Measurements from ENCODE around the gene MATCAP1. TPM values are rescaled to one million over a fixed set of nuclear protein-coding genes. Genes with fewer than 3 reads are reported as not detected.

The MATCAP1 gene
- total and polyA plus RNA-seq, 4 donors: 1.5 to 4.8 (median 3.2) TPM

DNA sequence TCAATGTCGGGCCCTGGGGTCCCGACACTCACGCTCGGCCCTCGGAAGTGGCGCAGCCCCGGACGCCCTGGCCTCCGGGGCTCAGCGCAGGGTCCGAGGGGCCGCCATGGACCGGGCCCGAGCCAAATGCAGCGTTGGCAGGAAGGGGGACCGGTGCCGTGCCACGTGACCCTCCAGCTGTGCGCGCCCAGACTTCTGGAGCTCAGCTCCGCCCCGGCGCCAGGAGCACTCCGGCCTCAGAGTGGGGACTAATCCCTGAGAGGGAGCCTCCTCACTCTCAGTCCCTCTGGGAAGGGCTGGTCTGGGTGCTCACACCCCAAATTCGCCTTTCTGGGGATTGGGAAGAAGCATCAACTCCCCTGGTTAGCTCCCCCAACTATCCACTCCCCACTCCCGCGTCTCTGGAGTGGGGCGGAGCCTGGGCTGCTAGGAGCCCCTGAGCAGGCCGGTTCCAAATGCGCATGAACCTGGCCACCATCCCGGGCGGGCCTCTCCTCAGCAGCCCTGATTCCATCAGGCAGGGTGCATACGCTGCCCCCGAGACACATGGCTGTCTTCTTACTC lies 32.8 kb downstream of the MATCAP1 start, which contains the start of gene B3GNT9 (continued):
- TF ChIP-seq ZBTB33 (IDR thresholded peaks at IDR 0.05) (no peak), YY1 (IDR thresholded peaks at IDR 0.05) (no peak), EGR1 (IDR thresholded peaks at IDR 0.05; ENCODE audit: low read depth in 2 of 2) (no peak), SP1 (IDR thresholded peaks at IDR 0.05) (no peak), RAD21 (IDR thresholded peaks at IDR 0.05) (no peak)
- TF ChIP-seq, protein P1, sequence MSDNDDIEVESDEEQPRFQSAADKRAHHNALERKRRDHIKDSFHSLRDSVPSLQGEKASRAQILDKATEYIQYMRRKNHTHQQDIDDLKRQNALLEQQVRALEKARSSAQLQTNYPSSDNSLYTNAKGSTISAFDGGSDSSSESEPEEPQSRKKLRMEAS (IDR thresholded peaks at IDR 0.05): no peak

DNA sequence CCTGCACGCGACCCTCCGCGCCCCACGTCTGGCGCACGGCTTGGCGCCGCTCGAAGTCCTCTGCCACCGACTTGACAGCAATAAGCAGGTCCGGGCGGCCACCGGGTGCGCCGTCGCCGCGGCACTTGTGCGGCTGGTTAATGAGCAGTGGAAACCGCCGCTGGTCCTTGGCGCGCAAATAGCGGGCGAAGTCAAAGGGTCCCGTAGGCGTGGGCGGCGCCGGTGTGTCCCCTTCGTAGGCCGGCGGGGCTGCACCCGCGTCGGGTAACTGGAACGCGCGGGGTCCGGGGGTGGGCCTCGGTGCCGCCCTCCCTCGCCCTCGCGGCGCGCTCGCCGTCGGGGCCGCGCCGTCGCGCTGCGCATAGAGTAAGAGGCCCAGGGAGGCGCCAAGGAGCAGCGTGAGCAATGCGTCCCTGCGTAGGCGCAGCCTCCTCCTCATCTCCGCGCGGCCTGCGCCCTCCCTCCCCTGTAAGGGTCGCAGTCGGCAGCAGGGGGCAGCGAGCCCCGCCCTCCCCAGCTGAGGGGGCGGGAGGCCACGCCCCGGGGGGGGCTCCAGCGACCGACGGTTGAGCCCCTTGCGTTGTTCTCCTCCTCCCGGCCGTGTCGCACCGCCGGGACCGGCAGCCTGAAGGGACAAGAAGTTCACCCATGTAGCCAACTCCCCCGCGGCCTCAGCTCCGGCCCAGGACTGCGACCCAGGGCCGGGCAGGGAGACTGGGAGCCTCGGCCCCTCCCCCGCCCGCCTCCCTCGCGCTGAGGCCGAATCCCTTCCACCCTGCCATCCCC lies 33.5 kb downstream of the MATCAP1 start:
- TF ChIP-seq, protein P2, sequence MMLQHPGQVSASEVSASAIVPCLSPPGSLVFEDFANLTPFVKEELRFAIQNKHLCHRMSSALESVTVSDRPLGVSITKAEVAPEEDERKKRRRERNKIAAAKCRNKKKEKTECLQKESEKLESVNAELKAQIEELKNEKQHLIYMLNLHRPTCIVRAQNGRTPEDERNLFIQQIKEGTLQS (IDR thresholded peaks at IDR 0.05): no peak
- TF ChIP-seq JUND (IDR thresholded peaks at IDR 0.05) (no peak), TAF1 (conservative IDR thresholded peaks at IDR 0.05) (no peak), GABPA (IDR thresholded peaks at IDR 0.05 in 1 of 2, conservative IDR thresholded peaks at IDR 0.05 in 1 of 2) (no peak), NR2F2 (IDR thresholded peaks at IDR 0.05) (no peak), FOXA1 (IDR thresholded peaks at IDR 0.05) (no peak)
- no peak overlapping the region for H3K9ac ChIP-seq (ENCODE audit: low read depth in 1 of 2, low read length in 2 of 2)
- DNase-seq (ENCODE audit: low spot score): peak; percentile 58
- H3K27me3 ChIP-seq (ENCODE audit: control insufficient read depth in 4 of 4, insufficient read depth in 4 of 4, low read length in 3 of 4): no peaks in the 10 kb centered on the region
- no peaks in the 10 kb centered on the region for H3K9me3 ChIP-seq (ENCODE audit: control insufficient read depth in 4 of 4, low read length in 3 of 4)
- H3K4me3 ChIP-seq (ENCODE audit: low read depth in 1 of 3, low read length in 3 of 3): peak overlapping the region in 2 of 3 donors; percentile 1 to 54
- peak overlapping the region; percentile 61 to 79 for H3K27ac ChIP-seq (ENCODE audit: low read depth in 1 of 2, low read length in 2 of 2)
- peaks cover 14 to 34% (median 28%) of the 10 kb centered on the region in 4 donors for H3K36me3 ChIP-seq (ENCODE audit: control insufficient read depth in 4 of 4, insufficient read depth in 3 of 4, low read depth in 1 of 4, low read length in 3 of 4)
- 8% methylated on average over 94 of the region's 94 CpGs for whole genome bisulfite sequencing
- peaks cover 6 to 15% (median 11%) of the 10 kb centered on the region in 4 donors for H3K4me1 ChIP-seq (ENCODE audit: control insufficient read depth in 4 of 4, insufficient read depth in 4 of 4, low read length in 3 of 4)

DNA sequence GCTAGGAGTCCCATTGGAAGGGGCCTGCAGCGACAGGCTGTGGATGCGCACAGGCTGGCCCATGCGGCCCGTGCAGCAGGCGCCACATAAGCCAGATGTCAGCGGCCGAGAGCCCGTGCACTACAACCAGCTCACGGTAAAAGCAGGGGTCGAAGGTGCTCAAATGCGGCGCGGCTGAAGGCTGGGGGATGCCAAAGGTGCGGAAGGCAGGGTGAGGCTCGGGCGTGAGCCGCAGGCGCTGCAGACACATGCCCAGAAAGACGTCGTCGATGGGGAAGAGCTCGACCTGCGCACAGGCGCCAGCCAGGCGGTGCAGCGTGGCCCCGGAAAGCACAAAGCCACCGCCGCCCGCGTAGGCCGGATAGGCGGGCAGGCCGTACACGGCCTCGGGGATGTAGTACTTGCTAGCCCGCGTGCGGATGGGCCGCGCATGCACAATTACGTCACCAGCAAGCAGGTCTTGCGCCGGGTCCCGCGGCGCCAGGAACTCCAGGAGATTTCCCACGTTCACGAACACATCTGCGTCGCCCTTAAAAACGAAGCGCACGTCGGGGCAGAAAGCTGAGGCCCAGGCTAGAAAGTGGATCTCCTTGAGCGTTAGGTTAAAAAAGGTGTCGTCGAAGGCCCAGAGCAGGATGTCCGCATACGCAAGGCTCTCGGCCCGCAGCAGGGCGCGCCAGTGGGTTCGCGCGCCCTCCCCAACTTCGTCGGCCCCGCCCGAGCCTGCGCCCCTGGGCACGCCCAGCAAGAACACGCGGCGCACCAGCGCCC lies 34.3 kb downstream of the MATCAP1 start:
- Histone ChIP-seq H3K4me3 (ENCODE audit: low read depth in 1 of 3, low read length in 3 of 3) (no peak overlapping the region), H3K27ac (ENCODE audit: low read depth in 1 of 2, low read length in 2 of 2) (no peak overlapping the region)
- no peak for DNase-seq (ENCODE audit: low spot score)

More for the DNA sequence above, 34.3 kb downstream of the MATCAP1 start:
- no peak for TF ChIP-seq NR2F2 (IDR thresholded peaks at IDR 0.05)
- TF ChIP-seq, protein P1 (IDR thresholded peaks at IDR 0.05): no peak
- TF ChIP-seq, protein P3, sequence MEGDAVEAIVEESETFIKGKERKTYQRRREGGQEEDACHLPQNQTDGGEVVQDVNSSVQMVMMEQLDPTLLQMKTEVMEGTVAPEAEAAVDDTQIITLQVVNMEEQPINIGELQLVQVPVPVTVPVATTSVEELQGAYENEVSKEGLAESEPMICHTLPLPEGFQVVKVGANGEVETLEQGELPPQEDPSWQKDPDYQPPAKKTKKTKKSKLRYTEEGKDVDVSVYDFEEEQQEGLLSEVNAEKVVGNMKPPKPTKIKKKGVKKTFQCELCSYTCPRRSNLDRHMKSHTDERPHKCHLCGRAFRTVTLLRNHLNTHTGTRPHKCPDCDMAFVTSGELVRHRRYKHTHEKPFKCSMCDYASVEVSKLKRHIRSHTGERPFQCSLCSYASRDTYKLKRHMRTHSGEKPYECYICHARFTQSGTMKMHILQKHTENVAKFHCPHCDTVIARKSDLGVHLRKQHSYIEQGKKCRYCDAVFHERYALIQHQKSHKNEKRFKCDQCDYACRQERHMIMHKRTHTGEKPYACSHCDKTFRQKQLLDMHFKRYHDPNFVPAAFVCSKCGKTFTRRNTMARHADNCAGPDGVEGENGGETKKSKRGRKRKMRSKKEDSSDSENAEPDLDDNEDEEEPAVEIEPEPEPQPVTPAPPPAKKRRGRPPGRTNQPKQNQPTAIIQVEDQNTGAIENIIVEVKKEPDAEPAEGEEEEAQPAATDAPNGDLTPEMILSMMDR (IDR thresholded peaks at IDR 0.05; ENCODE audit: low read depth, low read length, missing input control): peak; percentile 11
- no peak for TF ChIP-seq REST (IDR thresholded peaks at IDR 0.05)
- TF ChIP-seq SP1 (IDR thresholded peaks at IDR 0.05): no peak
- TF ChIP-seq YY1 (IDR thresholded peaks at IDR 0.05): no peak
- no peak for TF ChIP-seq JUND (IDR thresholded peaks at IDR 0.05)
- peaks cover 3 to 13% (median 8%) of the 10 kb centered on the region in 4 donors for H3K4me1 ChIP-seq (ENCODE audit: control insufficient read depth in 4 of 4, insufficient read depth in 4 of 4, low read length in 3 of 4)
- peaks cover 22 to 42% (median 36%) of the 10 kb centered on the region in 4 donors for H3K36me3 ChIP-seq (ENCODE audit: control insufficient read depth in 4 of 4, insufficient read depth in 3 of 4, low read depth in 1 of 4, low read length in 3 of 4)
- H3K9ac ChIP-seq (ENCODE audit: low read depth in 1 of 2, low read length in 2 of 2): no peak overlapping the region
- no peaks in the 10 kb centered on the region for H3K9me3 ChIP-seq (ENCODE audit: control insufficient read depth in 4 of 4, low read length in 3 of 4)
- no peaks in the 10 kb centered on the region for H3K27me3 ChIP-seq (ENCODE audit: control insufficient read depth in 4 of 4, insufficient read depth in 4 of 4, low read length in 3 of 4)
- 48% methylated on average over 77 of the region's 77 CpGs for WGBS

All from liver (tissue), 9 donors.